ENCODE measurements around the gene GTSF1L.

GTSF1L gene

GRCh38 chr20:43752051-43752360, 25.2 kb upstream of the GTSF1L start:
- Histone ChIP-seq H3K27ac (ENCODE audit: low read length) (peak overlapping the region; percentile 99), H3K9ac (ENCODE audit: low read length) (peak overlapping the region; percentile 73), H2AFZ (ENCODE audit: low read length) (no peak overlapping the region; the same call in 1 of the 2 replicates), H3K9me3 (replicated peaks; ENCODE audit: insufficient read depth, low read length) (no peaks in the 10 kb centered on the region), H3K27me3 (replicated peaks; ENCODE audit: insufficient read depth, low read length) (no peaks in the 10 kb centered on the region), H3K36me3 (replicated peaks; ENCODE audit: insufficient read depth, low read length) (no peaks in the 10 kb centered on the region), H3F3A (ENCODE audit: insufficient read depth, low read length) (peaks cover 31% of the 10 kb centered on the region), H3K4me1 (ENCODE audit: low read length) (peaks cover 37% of the 10 kb centered on the region), H3K4me2 (ENCODE audit: low read depth, low read length) (peak overlapping the region; percentile 76), H3K4me3 (ENCODE audit: low read length) (peak overlapping the region; percentile 16; the same call in 1 of the 2 replicates), H4K20me1 (ENCODE audit: insufficient read depth, low read length) (no peaks in the 10 kb centered on the region), H3K79me2 (ENCODE audit: low read length) (no peaks in the 10 kb centered on the region), H3K9me2 (replicated peaks; ENCODE audit: insufficient read depth, low read length) (no peaks in the 10 kb centered on the region)
- TF ChIP-seq EZH2phosphoT487 (IDR thresholded peaks at IDR 0.05; ENCODE audit: low read length) (no peak), EZH2 (optimal IDR thresholded peaks at IDR 0.05; ENCODE audit: low read depth, low read length) (no peak), CTCF (IDR thresholded peaks at IDR 0.05; ENCODE audit: low read length) (no peak)
- no peak for DNase-seq

GRCh38 chr20:43751167-43752050, 24.6 kb upstream of the GTSF1L start:
- Histone ChIP-seq H3F3A (ENCODE audit: insufficient read depth, low read length) (peaks cover 31% of the 10 kb centered on the region), H3K79me2 (ENCODE audit: low read length) (no peaks in the 10 kb centered on the region), H3K4me2 (ENCODE audit: low read depth, low read length) (peak overlapping the region; percentile 76), H3K36me3 (replicated peaks; ENCODE audit: insufficient read depth, low read length) (no peaks in the 10 kb centered on the region), H3K27me3 (replicated peaks; ENCODE audit: insufficient read depth, low read length) (no peaks in the 10 kb centered on the region), H3K27ac (ENCODE audit: low read length) (peak overlapping the region; percentile 99), H3K9me3 (replicated peaks; ENCODE audit: insufficient read depth, low read length) (no peaks in the 10 kb centered on the region), H3K4me1 (ENCODE audit: low read length) (peaks cover 37% of the 10 kb centered on the region), H4K20me1 (ENCODE audit: insufficient read depth, low read length) (no peaks in the 10 kb centered on the region), H3K9ac (ENCODE audit: low read length) (peak overlapping the region; percentile 73), H3K9me2 (replicated peaks; ENCODE audit: insufficient read depth, low read length) (no peaks in the 10 kb centered on the region), H2AFZ (ENCODE audit: low read length) (peak overlapping the region; percentile 45), H3K4me3 (ENCODE audit: low read length) (peak overlapping the region; percentile 16; the same call in 1 of the 2 replicates)
- TF ChIP-seq CTCF (IDR thresholded peaks at IDR 0.05; ENCODE audit: low read length) (peak; percentile 33), EZH2 (optimal IDR thresholded peaks at IDR 0.05; ENCODE audit: low read depth, low read length) (no peak)
- DNase-seq, result peak; percentile 97

- Histone ChIP-seq H3K27ac (ENCODE audit: low read length) (peak overlapping the region; percentile 99), H3F3A (ENCODE audit: insufficient read depth, low read length) (peaks cover 31% of the 10 kb centered on the region), H4K20me1 (ENCODE audit: insufficient read depth, low read length) (no peaks in the 10 kb centered on the region), H3K79me2 (ENCODE audit: low read length) (no peaks in the 10 kb centered on the region), H3K27me3 (replicated peaks; ENCODE audit: insufficient read depth, low read length) (no peaks in the 10 kb centered on the region), H3K9ac (ENCODE audit: low read length) (peak overlapping the region; percentile 73), H3K36me3 (replicated peaks; ENCODE audit: insufficient read depth, low read length) (no peaks in the 10 kb centered on the region), H3K9me2 (replicated peaks; ENCODE audit: insufficient read depth, low read length) (no peaks in the 10 kb centered on the region), H3K4me1 (ENCODE audit: low read length) (peaks cover 37% of the 10 kb centered on the region), H3K9me3 (replicated peaks; ENCODE audit: insufficient read depth, low read length) (no peaks in the 10 kb centered on the region), H3K4me2 (ENCODE audit: low read depth, low read length) (peak overlapping the region; percentile 23; the same call in 1 of the 2 replicates), H2AFZ (ENCODE audit: low read length) (no peak overlapping the region), H3K4me3 (ENCODE audit: low read length) (no peak overlapping the region)
- TF ChIP-seq CTCF (IDR thresholded peaks at IDR 0.05; ENCODE audit: low read length), result no peak
- TF ChIP-seq EZH2phosphoT487 (IDR thresholded peaks at IDR 0.05; ENCODE audit: low read length), result no peak
- TF ChIP-seq EZH2 (optimal IDR thresholded peaks at IDR 0.05; ENCODE audit: low read depth, low read length), result no peak
- DNase-seq, result no peak
These were observed 24.0 kb upstream of the GTSF1L start for GRCh38 chr20:43750774-43751166.

Data from MM.1S (cell line).